Activated gamma-delta T cell treated with anti-CD3 and anti-CD28 coated beads, Interleukin-2, amount 50 U/mL, for 16 hours (primary cell): ENCODE measurements around the gene ACSS1.

ENCODE experiments used
- DNase-seq: peaks from one replicate; pipeline ENCODE4 v3.0.0-alpha.2; 2020; ENCODE audit warnings: low read depth

Gene ACSS1

GRCh38 chr20:24992487-24993205 lies 65.3 kb downstream of the ACSS1 start, which contains the start of gene APMAP:
TSS of gene APMAP (minus strand) at chr20:24992751. CDS start at chr20:24992688, 63 bp downstream.
- DNase-seq, result peak; percentile 95

GRCh38 chr20:24991897-24992486 lies 65.9 kb downstream of the ACSS1 start:
- DNase-seq, result no peak

- no peak for DNase-seq
Measured at GRCh38 chr20:24990810-24991252, 67.1 kb downstream of the ACSS1 start.

- no peak for DNase-seq
Measured at GRCh38 chr20:24989162-24989561, 68.8 kb downstream of the ACSS1 start.

GRCh38 chr20:24987873-24988835 lies 69.8 kb downstream of the ACSS1 start:
- DNase-seq, result no peak

- no peak for DNase-seq
Measured at GRCh38 chr20:24987244-24987643, 70.7 kb downstream of the ACSS1 start.

- no peak for DNase-seq
Measured at GRCh38 chr20:24986436-24987015, 71.4 kb downstream of the ACSS1 start.

- DNase-seq, result no peak
Measured at GRCh38 chr20:24985802-24986201, 72.1 kb downstream of the ACSS1 start.

GRCh38 chr20:24984961-24985640 lies 72.8 kb downstream of the ACSS1 start:
- no peak for DNase-seq

GRCh38 chr20:24983896-24984295 lies 74.0 kb downstream of the ACSS1 start:
- no peak for DNase-seq

GRCh38 chr20:24981790-24982189 lies 76.1 kb downstream of the ACSS1 start:
- no peak for DNase-seq

GRCh38 chr20:24981282-24981681 lies 76.7 kb downstream of the ACSS1 start:
- no peak for DNase-seq

- no peak for DNase-seq
Measured at GRCh38 chr20:24980291-24981053, 77.5 kb downstream of the ACSS1 start.

GRCh38 chr20:24979036-24979960 lies 78.6 kb downstream of the ACSS1 start:
- no peak for DNase-seq

- no peak for DNase-seq
Measured at GRCh38 chr20:24978513-24978912, 79.4 kb downstream of the ACSS1 start.

- DNase-seq, result no peak
Measured at GRCh38 chr20:24977797-24978196, 80.1 kb downstream of the ACSS1 start.

- DNase-seq, result no peak
Measured at GRCh38 chr20:24977336-24977735, 80.6 kb downstream of the ACSS1 start.

GRCh38 chr20:24972341-24972740 lies 85.6 kb downstream of the ACSS1 start:
- no peak for DNase-seq

GRCh38 chr20:24971376-24972101 lies 86.4 kb downstream of the ACSS1 start:
- DNase-seq, result no peak
